WTC11 (cell line): ENCODE results near the gene BCAP29. TPM values are rescaled to one million over a fixed set of nuclear protein-coding genes. Genes with fewer than 3 reads are reported as not detected.

Experiments used
- ATAC-seq: fragments of 200-7000 bp; cut with Tn5 transposase; 2 replicates; pipeline ENCODE4 v1.10.0; 2021; ENCODE audit warnings: mild to moderate bottlenecking, moderate library complexity
- CTCF ChIA-PET: fragments of 300-600 bp; sonication (Branson Sonifier 250); formaldehyde crosslinking; loops from one replicate; lab custom pipeline; 2021; ENCODE audit warnings: antibody characterized with exemption; lab: Charles Lee
- POLR2A ChIA-PET: fragments of 350-600 bp; sonication (Branson Sonifier 250); formaldehyde crosslinking; loops from one replicate; lab custom pipeline; 2021; ENCODE audit warnings: antibody characterized with exemption; lab: Charles Lee
- DNase-seq: peaks from one replicate; pipeline ENCODE4 v3.0.0; 2021; ENCODE audit warnings: low spot score
- H3K27ac Mint-ChIP-seq: 2 replicates; pipeline ENCODE4 v1.8.0; 2021; ENCODE audit warnings: mixed read lengths
- H3K27me3 Mint-ChIP-seq: 2 replicates; pipeline ENCODE4 v1.8.0; 2021; ENCODE audit warnings: low read depth, mild to moderate bottlenecking, moderate library complexity, mixed read lengths
- H3K36me3 Mint-ChIP-seq: 2 replicates; pipeline ENCODE4 v1.8.0; 2021; ENCODE audit warnings: mixed read lengths
- H3K4me1 Mint-ChIP-seq: 2 replicates; pipeline ENCODE4 v1.8.0; 2022; ENCODE audit warnings: mixed read lengths
- H3K4me3 Mint-ChIP-seq: 2 replicates; pipeline ENCODE4 v1.8.0; 2021; ENCODE audit warnings: mild to moderate bottlenecking, moderate library complexity, mixed read lengths
- H3K9me3 Mint-ChIP-seq: 2 replicates; pipeline ENCODE4 v1.8.0; 2021; ENCODE audit warnings: mixed read lengths
- ATF1 ChIP-seq: sonication (generic); formaldehyde crosslinking; IDR thresholded peaks from 2 replicates; pipeline ENCODE4 v1.8.1; 2023; ENCODE audit warnings: mild to moderate bottlenecking, moderate library complexity, missing genetic modification reagents
- CREB1 ChIP-seq: sonication (generic); formaldehyde crosslinking; IDR thresholded peaks from 2 replicates; pipeline ENCODE4 v1.8.0; 2023; ENCODE audit warnings: mild to moderate bottlenecking, missing genetic modification reagents
- FOXP4 ChIP-seq: sonication (generic); formaldehyde crosslinking; IDR thresholded peaks from 2 replicates; pipeline ENCODE4 v1.8.0; 2022; ENCODE audit warnings: mild to moderate bottlenecking, missing genetic modification reagents
- JUN ChIP-seq: sonication (generic); formaldehyde crosslinking; IDR thresholded peaks from 2 replicates; pipeline ENCODE4 v1.8.0; 2023; ENCODE audit warnings: mild to moderate bottlenecking, missing genetic modification reagents
- NFATC4 ChIP-seq: fragments of 250-450 bp; sonication (Bioruptor Pico); IDR thresholded peaks from 2 replicates; pipeline ENCODE4 v1.9.0; 2021; ENCODE audit warnings: mild to moderate bottlenecking
- NFE2L1 ChIP-seq: sonication (generic); formaldehyde crosslinking; IDR thresholded peaks from 2 replicates; pipeline ENCODE4 v1.8.1; 2023; ENCODE audit warnings: missing genetic modification reagents
- NFYB ChIP-seq: sonication (generic); formaldehyde crosslinking; conservative IDR thresholded peaks from 2 replicates; pipeline ENCODE4 v1.8.0; 2022; ENCODE audit warnings: low read depth, missing genetic modification reagents
- RORB ChIP-seq: fragments of 250-450 bp; sonication (Bioruptor Pico); IDR thresholded peaks from 2 replicates; pipeline ENCODE4 v1.9.0; 2021; ENCODE audit warnings: mild to moderate bottlenecking
- TEAD1 ChIP-seq: sonication (generic); formaldehyde crosslinking; IDR thresholded peaks from 2 replicates; pipeline ENCODE4 v1.8.0; 2022; ENCODE audit warnings: mild to moderate bottlenecking, missing genetic modification reagents
- ZBTB21 ChIP-seq: sonication (generic); formaldehyde crosslinking; IDR thresholded peaks from 2 replicates; pipeline ENCODE4 v1.8.1; 2023; ENCODE audit warnings: mild to moderate bottlenecking, missing genetic modification reagents, borderline replicate concordance
- ZNF121 ChIP-seq: sonication (generic); formaldehyde crosslinking; IDR thresholded peaks from 2 replicates; pipeline ENCODE4 v1.8.0; 2023; ENCODE audit warnings: missing genetic modification reagents
- ZNF219 ChIP-seq: sonication (generic); formaldehyde crosslinking; IDR thresholded peaks from 2 replicates; pipeline ENCODE4 v1.8.0; 2023; ENCODE audit warnings: missing genetic modification reagents, mild to moderate bottlenecking, borderline replicate concordance
- ZNF281 ChIP-seq: sonication (generic); formaldehyde crosslinking; IDR thresholded peaks from 2 replicates; pipeline ENCODE4 v1.8.0; 2023; ENCODE audit warnings: mild to moderate bottlenecking, missing genetic modification reagents
- ZNF416 ChIP-seq: fragments of 250-450 bp; sonication (Bioruptor Pico); IDR thresholded peaks from 2 replicates; pipeline ENCODE4 v1.9.0; 2021; ENCODE audit warnings: mild to moderate bottlenecking, inconsistent platforms
- ZNF671 ChIP-seq: fragments of 250-450 bp; sonication (Bioruptor Pico); IDR thresholded peaks from 2 replicates; pipeline ENCODE4 v1.8.0; 2021; ENCODE audit warnings: mild to moderate bottlenecking
- total RNA-seq: library from RNA; stranded (reverse); gene quantifications from 3 replicates; pipeline ENCODE4 v1.2.3, GENCODE V29; 2021
- TF ChIP-seq, protein P1 (sequence below): sonication (generic); formaldehyde crosslinking; IDR thresholded peaks from 2 replicates; pipeline ENCODE4 v1.8.1; 2022; ENCODE audit warnings: missing genetic modification reagents, borderline replicate concordance
- TF ChIP-seq, protein P2 (sequence below): sonication (generic); formaldehyde crosslinking; IDR thresholded peaks from 2 replicates; pipeline ENCODE4 v1.8.1; 2023; ENCODE audit warnings: mild to moderate bottlenecking, missing genetic modification reagents, moderate library complexity
- TF ChIP-seq, protein P3 (sequence below): sonication (generic); formaldehyde crosslinking; IDR thresholded peaks from 2 replicates; pipeline ENCODE4 v1.8.1; 2022; ENCODE audit warnings: mild to moderate bottlenecking, moderate library complexity, missing genetic modification reagents
- TF ChIP-seq, protein P4 (sequence below): fragments of 250-450 bp; sonication (Bioruptor Pico); IDR thresholded peaks from 2 replicates; pipeline ENCODE4 v1.8.0; 2021; ENCODE audit warnings: mild to moderate bottlenecking

The BCAP29 gene
- total RNA-seq, 1 experiment from 2014 or later = 14.5 TPM

- Mint-ChIP-seq H3K36me3 (no peaks in the 10 kb centered on the region), H3K9me3 (no peaks in the 10 kb centered on the region), H3K27ac (no peak overlapping the region), H3K27me3 (no peaks in the 10 kb centered on the region), H3K4me3 (no peak overlapping the region), H3K4me1 (no peaks in the 10 kb centered on the region)
- TF ChIP-seq ZNF121 (CRISPR knock-in tag) (no peak), RORB (CRISPR knock-in tag) (no peak)
- TF ChIP-seq, protein P1, sequence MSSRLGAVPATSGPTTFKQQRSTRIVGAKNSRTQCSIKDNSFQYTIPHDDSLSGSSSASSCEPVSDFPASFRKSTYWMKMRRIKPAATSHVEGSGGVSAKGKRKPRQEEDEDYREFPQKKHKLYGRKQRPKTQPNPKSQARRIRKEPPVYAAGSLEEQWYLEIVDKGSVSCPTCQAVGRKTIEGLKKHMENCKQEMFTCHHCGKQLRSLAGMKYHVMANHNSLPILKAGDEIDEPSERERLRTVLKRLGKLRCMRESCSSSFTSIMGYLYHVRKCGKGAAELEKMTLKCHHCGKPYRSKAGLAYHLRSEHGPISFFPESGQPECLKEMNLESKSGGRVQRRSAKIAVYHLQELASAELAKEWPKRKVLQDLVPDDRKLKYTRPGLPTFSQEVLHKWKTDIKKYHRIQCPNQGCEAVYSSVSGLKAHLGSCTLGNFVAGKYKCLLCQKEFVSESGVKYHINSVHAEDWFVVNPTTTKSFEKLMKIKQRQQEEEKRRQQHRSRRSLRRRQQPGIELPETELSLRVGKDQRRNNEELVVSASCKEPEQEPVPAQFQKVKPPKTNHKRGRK = no peak
- POLR2A ChIA-PET = no interaction called here
- CTCF ChIA-PET = no interaction called here
- ATAC-seq (no peak), DNase-seq (no peak)
Observed at GRCh38 chr7:107609811-107610261, 29.8 kb downstream of the BCAP29 start.

DNA sequence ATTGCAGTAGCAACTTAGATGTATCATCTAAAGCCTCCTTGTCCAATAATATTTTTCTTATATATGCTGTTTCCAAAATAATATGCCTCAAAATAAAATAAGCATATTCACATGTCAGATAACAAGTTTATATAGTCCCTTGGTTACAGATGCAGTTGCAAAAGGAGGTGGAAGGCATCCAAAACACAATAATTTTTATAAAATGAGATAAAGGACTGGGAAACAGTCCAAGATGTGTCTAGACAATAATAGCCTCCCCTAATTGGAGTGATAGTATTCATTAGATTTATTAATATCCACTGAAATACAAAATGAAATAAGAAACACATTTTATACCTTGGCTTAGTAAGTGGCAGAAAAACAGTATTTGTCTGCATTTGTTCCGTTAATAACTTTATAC lies 30.3 kb downstream of the BCAP29 start:
- Mint-ChIP-seq H3K27me3 (no peaks in the 10 kb centered on the region), H3K27ac (no peak overlapping the region), H3K4me1 (no peaks in the 10 kb centered on the region), H3K4me3 (no peak overlapping the region), H3K36me3 (no peaks in the 10 kb centered on the region), H3K9me3 (no peaks in the 10 kb centered on the region)
- no peak for DNase-seq
- TF ChIP-seq, protein P2, sequence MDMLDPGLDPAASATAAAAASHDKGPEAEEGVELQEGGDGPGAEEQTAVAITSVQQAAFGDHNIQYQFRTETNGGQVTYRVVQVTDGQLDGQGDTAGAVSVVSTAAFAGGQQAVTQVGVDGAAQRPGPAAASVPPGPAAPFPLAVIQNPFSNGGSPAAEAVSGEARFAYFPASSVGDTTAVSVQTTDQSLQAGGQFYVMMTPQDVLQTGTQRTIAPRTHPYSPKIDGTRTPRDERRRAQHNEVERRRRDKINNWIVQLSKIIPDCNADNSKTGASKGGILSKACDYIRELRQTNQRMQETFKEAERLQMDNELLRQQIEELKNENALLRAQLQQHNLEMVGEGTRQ (CRISPR knock-in tag) = no peak
- no peak for TF ChIP-seq CREB1 (CRISPR knock-in tag)
- TF ChIP-seq, protein P3, sequence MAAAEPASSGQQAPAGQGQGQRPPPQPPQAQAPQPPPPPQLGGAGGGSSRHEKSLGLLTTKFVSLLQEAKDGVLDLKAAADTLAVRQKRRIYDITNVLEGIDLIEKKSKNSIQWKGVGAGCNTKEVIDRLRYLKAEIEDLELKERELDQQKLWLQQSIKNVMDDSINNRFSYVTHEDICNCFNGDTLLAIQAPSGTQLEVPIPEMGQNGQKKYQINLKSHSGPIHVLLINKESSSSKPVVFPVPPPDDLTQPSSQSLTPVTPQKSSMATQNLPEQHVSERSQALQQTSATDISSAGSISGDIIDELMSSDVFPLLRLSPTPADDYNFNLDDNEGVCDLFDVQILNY (CRISPR knock-in tag) = no peak
- TF ChIP-seq TEAD1 (CRISPR knock-in tag) = no peak
- no peak for TF ChIP-seq ZNF281
- TF ChIP-seq ZNF416 (CRISPR knock-in tag) = no peak
- no peak for TF ChIP-seq NFE2L1
- TF ChIP-seq, protein P4, sequence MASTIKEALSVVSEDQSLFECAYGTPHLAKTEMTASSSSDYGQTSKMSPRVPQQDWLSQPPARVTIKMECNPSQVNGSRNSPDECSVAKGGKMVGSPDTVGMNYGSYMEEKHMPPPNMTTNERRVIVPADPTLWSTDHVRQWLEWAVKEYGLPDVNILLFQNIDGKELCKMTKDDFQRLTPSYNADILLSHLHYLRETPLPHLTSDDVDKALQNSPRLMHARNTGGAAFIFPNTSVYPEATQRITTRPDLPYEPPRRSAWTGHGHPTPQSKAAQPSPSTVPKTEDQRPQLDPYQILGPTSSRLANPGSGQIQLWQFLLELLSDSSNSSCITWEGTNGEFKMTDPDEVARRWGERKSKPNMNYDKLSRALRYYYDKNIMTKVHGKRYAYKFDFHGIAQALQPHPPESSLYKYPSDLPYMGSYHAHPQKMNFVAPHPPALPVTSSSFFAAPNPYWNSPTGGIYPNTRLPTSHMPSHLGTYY (CRISPR knock-in tag) = no peak
- no peak for TF ChIP-seq ZNF219
- TF ChIP-seq NFATC4 = no peak
- no peak for TF ChIP-seq FOXP4
- no peak for TF ChIP-seq ATF1 (CRISPR knock-in tag)
- no peak for TF ChIP-seq NFYB (CRISPR knock-in tag)
- no peak for TF ChIP-seq JUN (CRISPR knock-in tag)
- TF ChIP-seq ZBTB21 (CRISPR knock-in tag) = no peak
- TF ChIP-seq ZNF121 (CRISPR knock-in tag) = no peak
- TF ChIP-seq ZNF671 (CRISPR knock-in tag) = no peak
- ChIA-PET POLR2A (no interaction called here), CTCF (no interaction called here)
- ATAC-seq = no peak
